HG02759 (cell line): Measurements from ENCODE around the gene BPIFB4.
"Not testable (repeated sequence)": the region's sequence is repeated elsewhere in the genome, so short reads cannot be mapped to it uniquely, and the experiment has no call there.

Experiments
- ATAC-seq: cut with Tn5 transposase; IDR thresholded peaks from one replicate; pipeline ENCODE4 v1.9.1; 2021; ENCODE audit warnings: mild to moderate bottlenecking, moderate library complexity; ENCODE audit not compliant: unreplicated experiment

The BPIFB4 gene

DNA sequence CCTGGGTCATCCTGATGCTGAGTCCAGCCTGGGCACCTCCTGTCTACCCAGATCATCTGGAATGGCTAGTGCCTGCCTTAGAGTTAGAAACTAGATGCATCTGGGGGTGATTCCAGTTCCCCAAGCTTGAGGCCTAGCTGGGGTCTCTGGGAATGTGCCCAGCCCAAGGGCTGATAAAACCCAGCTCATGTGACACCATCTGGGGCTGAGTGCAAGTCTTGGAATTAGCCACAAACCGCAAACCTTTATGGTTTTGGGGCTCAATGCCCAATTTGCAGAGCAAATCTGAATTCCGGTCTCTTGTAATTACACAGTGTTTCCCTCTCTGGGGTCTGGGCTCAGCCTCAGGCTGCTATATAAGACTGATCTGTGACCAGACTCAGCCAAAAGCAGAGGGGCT is at the start of gene BPIFB4:
Gene BPIFB4 (plus strand): TSS at position 385 of the 400 bp plus-strand sequence. CDS start 1,884 bp downstream, outside the sequence.
- no peak for ATAC-seq

DNA sequence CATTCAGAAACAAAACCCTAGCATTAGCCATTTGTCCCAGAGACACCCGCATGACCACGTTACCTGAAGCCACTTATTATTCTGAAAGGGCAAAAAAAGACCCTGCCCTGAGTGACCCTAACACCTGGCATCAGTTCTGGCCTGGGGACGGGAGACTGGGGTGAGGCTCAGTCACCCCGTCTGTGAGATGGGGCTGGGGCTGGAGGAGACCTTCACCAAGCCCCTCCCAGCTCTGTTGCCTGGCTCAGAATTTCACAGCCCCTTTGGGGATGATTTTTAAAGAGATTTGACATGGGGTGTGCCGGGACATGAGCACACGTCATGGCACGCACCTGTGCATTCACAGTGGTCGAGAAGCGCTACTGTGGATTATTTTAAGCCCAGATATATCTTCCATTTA is 49.4 kb upstream of the BPIFB4 start:
- no peak for ATAC-seq

DNA sequence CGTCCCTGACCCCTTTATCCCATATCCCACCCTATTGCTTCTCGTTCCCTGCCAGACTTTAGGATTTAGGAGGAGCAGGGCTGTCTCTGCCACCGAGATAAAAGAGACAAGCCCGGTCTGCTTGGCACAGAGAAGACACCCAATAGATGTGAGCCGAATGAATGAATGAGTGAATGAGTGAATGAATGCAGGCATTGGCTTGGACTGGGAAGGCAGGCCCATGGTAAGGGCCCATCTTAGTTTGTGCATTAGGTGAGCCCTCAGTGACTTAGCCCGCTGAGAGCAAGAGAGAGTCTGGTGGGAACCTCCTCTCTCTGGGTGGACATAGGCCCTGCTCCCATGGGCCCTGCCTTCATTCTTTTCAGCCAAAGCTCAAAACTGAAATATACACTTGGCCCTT is 48.9 kb upstream of the BPIFB4 start:
- ATAC-seq: no peak

DNA sequence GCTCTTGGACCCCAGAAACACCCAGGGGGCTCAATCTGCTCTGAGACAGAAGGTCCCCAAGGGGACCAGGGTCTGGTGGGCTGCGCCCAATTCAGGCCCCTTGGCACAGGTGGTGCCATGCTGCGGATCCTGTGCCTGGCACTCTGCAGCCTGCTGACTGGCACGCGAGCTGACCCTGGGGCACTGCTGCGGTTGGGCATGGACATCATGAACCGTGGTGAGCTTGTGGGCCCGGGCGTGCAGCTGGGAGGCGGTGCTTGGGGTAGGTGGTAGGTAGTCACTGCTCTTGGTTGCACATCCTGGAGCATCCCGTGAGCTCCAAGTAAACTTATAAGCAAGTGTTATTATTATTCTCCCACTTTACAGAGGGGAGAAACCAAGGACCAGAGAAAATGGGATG is 47.9 kb upstream of the BPIFB4 start, which contains the start of gene BPIFB6:
Gene BPIFB6 (plus strand): TSS at position 118 of the 400 bp plus-strand sequence. CDS start 0 bp downstream, at position 118.
- ATAC-seq: no peak

DNA sequence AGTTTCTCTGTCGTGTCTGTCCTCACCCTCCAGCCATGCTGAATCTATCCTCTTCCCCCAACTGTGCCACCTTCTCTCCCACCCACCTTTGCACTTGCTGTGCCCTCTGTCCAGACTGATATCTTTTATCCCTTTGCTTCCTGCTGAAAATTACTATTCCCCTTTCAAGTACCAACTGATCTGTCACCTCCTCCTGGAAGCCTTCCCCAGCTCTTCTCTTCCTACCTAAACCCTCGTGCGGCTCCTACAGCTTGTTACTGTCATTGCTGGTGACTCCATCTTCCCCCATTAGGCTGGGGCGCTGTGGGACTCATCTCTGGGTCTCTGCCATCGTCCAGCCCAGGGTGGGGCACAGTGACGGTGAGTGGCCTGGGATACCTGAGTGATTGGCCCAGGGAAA is 46.9 kb upstream of the BPIFB4 start:
- ATAC-seq: no peak

DNA sequence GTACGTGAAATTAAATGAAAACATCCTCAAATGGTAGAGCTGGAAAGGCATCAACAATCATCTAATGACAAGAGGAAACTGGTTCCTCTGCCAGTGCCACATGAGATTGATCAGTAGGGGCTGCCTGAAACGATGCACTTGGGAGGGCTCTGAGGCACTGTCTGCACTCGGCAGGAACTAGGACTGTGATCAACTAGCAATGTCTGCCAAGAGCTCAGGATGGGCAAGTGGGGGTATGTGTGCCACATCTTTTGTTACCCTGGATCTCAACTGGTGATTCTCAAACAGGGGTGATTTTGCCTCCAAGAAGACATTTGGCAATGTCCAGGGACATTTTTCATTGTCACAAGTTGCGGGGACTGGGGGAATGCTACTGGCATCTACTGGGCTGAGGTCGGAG is 46.1 kb upstream of the BPIFB4 start:
- ATAC-seq: no peak

DNA sequence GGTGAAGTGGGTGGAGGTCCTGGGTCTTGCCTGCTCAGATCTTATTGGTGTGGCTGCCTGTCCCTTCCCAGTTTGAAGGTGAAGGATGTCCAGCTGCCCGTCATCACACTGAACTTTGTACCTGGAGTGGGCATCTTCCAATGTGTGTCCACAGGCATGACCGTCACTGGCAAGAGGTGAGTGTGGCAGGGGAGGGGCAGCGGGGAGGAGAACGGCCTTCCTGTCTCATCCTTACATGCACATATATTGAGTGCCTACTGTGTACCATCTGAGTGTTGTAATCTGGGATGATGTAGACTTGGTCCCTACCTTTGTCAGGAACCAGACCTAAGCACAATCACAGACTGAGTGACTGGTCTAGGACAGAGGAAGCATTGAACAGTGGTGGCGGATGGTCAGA is 45.3 kb upstream of the BPIFB4 start:
- ATAC-seq: no peak

DNA sequence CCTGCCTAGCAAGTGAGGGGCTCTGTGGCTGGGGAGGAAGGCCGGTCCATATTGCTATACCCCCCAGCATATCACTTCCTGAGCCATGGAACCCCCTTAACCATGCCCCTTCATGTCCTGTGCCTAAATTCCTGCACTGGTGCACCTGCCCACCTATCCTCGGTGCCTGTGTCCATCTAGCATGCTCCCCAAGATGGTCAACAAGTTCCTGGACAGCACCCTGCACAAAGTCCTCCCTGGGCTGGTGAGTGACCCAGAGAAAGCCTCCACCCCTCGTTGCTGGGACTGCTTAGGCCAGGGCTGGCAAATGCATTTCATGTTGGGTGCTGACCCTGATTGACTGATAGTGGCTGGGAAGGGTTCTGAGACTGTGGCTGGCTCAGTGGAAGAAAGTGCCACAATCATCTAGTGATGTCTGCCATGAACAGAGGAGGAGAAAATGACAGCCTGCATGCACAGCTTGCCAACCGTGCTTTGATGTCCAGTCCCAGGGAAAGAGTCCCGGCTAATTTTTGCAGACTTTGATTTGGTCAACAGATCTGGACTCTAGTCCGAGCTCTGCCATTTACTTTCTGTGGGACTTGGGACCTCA is 44.4 kb upstream of the BPIFB4 start:
- ATAC-seq: no peak

DNA sequence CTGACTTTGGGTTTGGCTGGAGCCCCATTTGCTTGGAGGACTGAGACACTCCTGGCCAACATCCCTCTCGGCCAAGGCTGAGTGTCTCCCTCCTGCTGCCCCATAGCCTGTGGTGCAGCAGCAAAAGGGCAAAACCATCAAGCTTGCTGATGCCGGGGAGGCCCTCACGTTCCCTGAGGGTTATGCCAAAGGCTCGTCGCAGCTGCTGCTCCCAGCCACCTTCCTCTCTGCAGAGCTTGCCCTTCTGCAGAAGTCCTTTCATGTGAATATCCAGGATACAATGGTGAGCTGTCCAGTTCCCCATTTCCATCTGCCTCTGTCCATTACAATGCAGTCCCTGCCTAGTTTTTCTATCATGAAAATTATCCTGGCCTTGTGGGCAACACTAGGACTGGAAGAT is 42.0 kb upstream of the BPIFB4 start:
- no peak for ATAC-seq

DNA sequence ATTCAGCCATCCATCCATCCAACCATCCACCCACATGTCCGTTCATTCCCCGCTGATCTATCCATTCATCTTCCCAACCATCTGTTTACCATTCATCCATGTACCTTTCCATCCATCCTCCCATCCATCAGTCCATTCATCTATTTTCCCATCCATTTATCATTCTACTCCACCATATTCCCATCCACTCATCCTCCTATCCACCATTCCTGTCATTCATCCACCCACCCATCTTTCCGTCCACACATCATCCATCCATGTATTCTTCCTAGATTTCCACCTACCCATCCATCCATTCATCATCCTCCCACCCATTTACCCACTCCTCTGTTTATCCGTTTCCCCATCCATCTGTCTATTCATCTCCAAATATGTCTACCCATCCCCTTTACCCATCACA is 41.2 kb upstream of the BPIFB4 start:
- no peak for ATAC-seq

DNA sequence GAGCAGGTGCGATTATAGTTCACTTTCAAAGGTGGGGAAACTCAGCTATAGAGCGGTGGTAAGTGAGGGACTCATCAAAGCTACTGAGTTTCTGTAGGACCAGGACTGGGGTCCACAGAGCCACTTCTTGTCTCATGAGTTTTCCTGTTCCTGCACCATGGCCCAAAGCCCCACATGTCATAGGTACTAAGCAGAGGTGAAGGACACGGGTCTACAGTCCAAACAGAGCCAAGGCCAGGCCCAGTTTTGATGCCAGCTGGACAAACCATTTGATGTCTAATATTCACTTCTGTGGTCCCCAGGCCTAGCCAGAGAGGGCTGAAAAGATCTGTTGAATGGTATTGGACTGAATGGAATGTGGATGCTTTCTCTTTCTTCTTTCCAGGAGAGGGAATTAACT is 37.0 kb upstream of the BPIFB4 start:
- ATAC-seq: no peak

DNA sequence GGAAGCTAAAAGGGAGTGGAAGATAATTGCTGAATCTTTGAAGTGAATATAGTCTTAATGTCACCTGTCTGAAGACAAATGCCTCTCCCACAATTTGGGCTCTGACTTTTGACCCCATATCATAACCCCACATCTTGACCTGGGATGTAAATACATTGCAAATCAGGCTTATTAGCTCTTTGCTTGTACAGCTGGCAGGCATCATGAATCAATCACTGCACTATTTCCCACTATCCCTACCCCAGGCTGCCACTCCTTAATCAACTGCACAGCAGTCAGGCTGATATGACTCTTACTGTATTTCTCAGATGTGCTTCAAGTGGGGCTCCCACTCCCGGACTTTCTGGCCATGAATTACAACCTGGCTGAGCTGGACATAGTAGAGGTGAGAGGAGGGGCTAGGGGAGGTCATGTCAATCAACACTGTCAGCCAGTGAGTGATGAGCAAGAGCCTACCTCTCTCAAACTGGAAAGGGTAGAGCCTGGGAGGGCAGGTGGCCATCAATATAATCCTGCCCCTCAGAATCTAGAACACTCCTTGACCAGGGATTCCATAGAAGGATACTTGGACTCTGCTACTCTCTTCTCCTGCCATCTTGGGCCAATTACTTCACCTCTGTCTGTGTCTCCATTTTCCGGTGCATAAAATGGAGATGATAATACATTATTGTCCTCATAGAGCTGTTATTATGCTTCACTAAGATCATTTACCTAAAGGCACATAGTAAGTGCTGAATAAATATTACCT is 36.3 kb upstream of the BPIFB4 start:
- no peak for ATAC-seq

DNA sequence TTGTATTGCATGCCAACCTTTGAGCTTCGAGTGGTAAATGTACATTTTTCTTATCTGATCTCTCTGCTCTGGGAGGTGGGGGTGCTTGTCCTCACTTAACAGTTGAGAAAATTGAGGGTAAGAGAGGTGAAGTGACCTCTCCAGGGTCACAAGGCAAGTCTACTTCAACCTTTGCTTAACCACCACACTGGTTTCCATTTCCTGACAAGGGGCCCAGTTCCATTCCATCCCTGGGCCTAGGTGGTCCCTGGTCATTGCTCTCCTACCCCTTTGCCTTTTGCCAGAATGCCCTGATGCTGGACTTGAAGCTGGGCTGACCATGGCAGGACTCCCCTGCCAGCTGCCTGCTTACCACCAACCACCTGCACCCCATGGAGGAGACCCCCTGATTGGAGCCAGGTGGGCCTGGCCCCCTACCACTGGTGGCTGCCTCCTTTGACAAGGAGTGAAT is 35.7 kb upstream of the BPIFB4 start:
- ATAC-seq: no peak

DNA sequence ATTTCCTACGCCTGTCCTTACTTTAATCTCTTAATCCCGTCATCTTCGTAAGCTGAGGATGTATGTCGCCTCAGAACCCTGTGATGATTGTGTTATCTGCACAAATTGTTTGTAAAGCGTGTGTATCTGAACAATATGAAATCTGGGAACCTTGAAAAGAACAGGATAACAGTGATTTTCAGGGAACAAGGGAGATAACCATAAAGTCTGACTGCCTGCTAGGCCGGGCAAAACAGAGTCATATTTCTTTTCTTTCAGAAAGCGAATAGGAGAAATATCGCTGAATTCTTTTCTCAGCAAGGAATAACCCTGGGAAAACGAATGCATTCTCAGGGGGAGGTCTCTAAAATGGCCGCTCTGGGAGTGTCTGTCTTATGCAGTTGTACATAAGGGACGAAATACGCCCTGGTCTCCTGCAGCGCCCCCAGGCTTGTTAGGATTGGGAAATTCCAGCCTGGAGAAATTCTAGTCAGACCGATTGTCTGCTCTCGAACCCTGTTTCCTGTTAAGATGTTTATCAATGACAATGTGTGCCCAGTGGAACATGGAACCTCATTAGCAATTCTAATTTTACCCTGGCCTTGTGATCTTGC is 34.2 kb upstream of the BPIFB4 start:
- ATAC-seq: not testable (repeated sequence)

DNA sequence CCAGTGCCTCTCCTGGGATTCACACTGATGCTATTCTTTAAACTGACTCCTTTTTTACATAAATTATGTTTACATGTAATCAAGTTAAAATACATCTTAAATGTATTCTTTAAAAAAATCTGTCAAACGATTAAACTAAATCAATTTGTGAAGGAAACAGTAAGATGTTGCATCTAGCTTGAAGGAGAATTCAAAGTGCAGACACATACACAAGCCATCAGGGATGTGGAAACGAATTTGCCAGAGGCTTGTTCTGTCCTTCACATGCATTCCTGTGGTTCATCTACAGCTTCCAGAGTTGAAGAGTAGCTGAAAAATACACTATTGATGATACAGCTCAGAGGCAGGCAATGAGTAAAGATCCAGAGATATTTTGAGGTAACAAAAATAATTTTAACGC is 33.0 kb upstream of the BPIFB4 start:
- ATAC-seq: no peak

DNA sequence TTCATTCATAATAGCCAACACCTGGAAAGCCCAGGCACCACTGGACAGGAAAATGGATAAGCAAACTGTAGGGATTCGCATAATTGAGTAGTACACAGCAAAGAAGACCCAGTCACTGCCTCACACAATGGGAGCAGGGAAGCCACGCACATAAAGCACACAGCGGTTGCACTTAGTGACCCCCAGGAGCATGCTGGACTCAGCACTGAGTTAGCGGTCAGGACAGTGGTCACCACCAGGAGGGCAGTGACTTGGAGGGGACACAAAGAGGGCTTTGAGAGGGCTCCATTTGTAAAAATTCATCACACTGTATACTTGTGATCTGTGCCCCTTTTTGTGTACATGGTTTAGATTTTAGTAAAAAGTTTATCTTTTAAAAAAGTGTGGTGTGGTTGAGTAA is 28.1 kb upstream of the BPIFB4 start:
- no peak for ATAC-seq

DNA sequence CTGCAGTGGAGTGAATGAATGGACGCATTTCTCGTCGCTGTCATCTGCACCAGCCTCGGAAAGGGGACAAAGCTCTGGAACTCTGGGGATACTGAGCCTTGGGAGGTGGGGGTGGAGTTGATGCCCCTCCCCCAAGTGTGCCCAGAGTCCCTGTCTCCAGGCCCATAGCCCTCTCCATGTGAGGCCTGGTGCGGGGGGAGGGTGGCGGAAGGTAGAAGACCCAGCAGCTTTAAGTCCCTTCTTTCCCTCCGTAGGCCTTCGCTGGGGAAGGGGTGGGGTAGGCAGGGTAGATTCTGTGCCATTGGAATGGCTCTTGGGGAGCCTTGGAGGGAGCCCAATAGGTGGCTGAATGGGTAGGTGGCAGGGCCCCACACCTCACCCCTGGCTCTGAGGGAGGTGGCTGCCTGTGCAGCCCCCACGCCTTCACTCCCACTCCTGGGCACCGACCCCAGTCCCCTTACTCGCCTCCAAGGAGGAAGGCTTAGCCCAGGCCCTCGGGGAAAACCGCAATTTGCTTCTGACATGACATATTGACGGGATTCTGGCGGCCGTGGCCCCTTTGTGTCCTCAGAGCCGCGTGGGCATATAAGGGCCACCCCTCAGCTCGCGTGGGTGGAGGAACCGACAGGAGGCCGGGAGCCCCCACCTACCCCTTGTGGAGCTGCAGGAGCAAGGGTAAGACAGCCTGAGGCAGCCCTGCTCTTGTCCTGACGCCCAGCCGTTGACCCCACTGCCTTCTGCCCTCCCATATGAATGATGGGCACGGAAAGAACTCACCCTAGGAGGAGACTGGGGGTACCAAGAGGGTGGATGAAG is 25.9 kb upstream of the BPIFB4 start, which contains the start of gene BPIFB3:
Gene BPIFB3 (plus strand): TSS at position 613 of the 816 bp plus-strand sequence. CDS start 1,533 bp downstream, outside the sequence.
- ATAC-seq: no peak

DNA sequence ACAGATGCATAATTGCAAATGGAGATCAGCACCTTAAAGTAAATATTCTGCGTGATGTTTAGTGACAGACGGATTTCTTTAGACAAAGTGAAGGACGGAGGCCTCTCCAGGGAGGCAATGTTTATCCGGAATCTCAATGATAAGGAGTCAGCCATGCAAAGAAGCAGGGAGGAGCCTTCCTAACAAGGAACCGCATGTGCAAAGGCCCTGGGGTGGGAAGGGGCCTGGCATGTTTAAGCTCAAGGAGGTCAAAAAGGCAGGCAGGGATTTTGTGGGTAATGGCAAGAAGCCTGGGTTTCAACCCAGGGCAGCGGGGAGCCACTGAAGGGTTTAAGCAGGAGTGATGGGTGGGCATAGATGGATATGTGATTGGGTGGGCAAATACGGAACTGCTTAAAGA is 25.1 kb upstream of the BPIFB4 start:
- no peak for ATAC-seq

DNA sequence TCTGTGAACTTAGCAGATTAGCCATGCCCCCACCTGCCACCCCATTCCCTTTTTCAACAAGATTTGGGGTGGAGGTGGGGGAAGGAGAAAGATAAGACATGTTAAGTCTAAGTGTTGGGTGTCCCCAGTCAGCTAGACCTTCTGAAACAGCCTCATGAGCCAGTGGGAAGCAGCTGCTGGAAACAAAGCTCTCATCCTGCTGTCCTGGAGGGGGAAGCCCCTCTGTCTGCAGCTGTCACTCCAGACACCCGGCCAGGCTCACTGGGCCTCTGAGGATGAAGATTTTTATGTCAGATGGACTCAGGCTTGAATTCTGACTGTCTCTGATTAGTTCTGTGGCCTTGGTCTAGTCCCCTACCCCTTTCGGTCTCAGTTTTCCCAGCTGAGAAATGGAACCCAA is 24.7 kb upstream of the BPIFB4 start:
- no peak for ATAC-seq

DNA sequence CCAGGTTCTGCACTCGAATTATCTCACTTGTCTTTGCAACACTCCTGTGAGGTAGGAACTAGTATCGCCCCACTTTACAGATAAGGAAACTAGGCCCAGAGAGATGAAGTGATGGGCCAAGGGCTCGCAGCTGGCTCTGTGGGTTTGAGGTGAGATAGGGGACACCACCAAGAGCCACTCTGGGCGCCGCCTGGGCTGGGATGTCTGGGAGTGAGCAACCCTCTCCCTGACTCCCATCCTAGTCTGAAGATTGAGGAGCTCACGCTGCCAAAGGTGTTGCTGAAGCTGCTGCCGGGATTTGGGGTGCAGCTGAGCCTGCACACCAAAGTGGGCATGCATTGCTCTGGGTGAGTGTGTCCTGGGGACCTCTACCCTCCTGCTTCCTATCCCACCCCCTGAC is 20.3 kb upstream of the BPIFB4 start:
- no peak for ATAC-seq

DNA sequence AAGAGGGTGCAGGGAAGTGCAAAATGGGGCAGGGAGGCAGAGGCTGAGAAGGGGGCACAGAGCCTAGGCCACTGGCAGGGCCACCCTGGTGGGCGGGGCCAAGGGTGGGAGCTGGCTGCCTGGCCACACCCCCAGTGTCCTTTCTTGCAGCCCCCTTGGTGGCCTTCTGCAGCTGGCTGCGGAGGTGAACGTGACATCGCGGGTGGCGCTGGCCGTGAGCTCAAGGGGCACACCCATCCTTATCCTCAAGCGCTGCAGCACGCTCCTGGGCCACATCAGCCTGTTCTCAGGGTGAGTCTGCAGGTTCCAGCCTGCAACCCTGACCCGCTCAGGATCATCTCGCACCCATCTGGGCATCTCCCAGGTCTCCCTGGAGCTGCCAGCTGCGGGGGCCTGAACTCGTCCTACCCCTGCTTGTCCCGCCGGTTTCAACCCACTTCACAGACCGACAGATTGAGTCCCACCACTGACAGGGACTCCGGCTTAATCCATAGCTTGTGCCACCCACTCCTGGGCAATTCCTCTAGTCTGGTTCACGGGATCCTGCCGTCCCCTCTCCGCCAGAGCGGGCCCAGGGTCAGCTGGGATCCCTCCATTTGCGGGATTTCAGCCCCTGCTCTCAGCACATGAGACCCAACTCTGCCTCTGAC is 19.6 kb upstream of the BPIFB4 start:
- no peak for ATAC-seq
